ENCODE measurements around the gene LOXL1.
A peak's percentile ranks its signal among the peaks of the same experiment; 100 is the strongest.
"Not testable (repeated sequence)": the region's sequence is repeated elsewhere in the genome, so short reads cannot be mapped to it uniquely, and the experiment has no call there.

LOXL1 gene

GRCh38 chr15:73952913-73953750 lies 26.9 kb downstream of the LOXL1 start:
- Mint-ChIP-seq H3K4me3 (no peak overlapping the region), H3K27me3 (peaks cover 26% of the 10 kb centered on the region), H3K36me3 (ENCODE audit: low read depth) (no peaks in the 10 kb centered on the region), H3K9me3 (no peaks in the 10 kb centered on the region), H3K27ac (no peak overlapping the region), H3K4me1 (ENCODE audit: low read depth) (peaks cover 25% of the 10 kb centered on the region)
- intact Hi-C loops (cut with micrococcal nuclease), result no loop called here

GRCh38 chr15:73954188-73955145 lies 28.2 kb downstream of the LOXL1 start:
- H3K4me1 Mint-ChIP-seq (ENCODE audit: low read depth), result peaks cover 25% of the 10 kb centered on the region
- H3K9me3 Mint-ChIP-seq, result no peaks in the 10 kb centered on the region
- peaks cover 31% of the 10 kb centered on the region for H3K27me3 Mint-ChIP-seq
- H3K27ac Mint-ChIP-seq, result no peak overlapping the region
- H3K36me3 Mint-ChIP-seq (ENCODE audit: low read depth), result no peaks in the 10 kb centered on the region
- no peak overlapping the region for H3K4me3 Mint-ChIP-seq
- intact Hi-C loops (cut with micrococcal nuclease), result no loop called here

- peak overlapping the region; percentile 14 for H3K27ac Mint-ChIP-seq
- H3K4me1 Mint-ChIP-seq (ENCODE audit: low read depth), result peaks cover 25% of the 10 kb centered on the region
- intact Hi-C loops (cut with micrococcal nuclease), result no loop called here
- H3K4me3 Mint-ChIP-seq, result no peak overlapping the region
- H3K9me3 Mint-ChIP-seq, result no peaks in the 10 kb centered on the region
- H3K27me3 Mint-ChIP-seq, result peaks cover 35% of the 10 kb centered on the region
- H3K36me3 Mint-ChIP-seq (ENCODE audit: low read depth), result no peaks in the 10 kb centered on the region
Observed at GRCh38 chr15:73955326-73955725, 29.1 kb downstream of the LOXL1 start.

GRCh38 chr15:73955861-73956742 lies 29.8 kb downstream of the LOXL1 start:
- Mint-ChIP-seq H3K27ac (peak overlapping the region; percentile 14), H3K9me3 (no peaks in the 10 kb centered on the region), H3K4me1 (ENCODE audit: low read depth) (peaks cover 20% of the 10 kb centered on the region), H3K27me3 (peaks cover 35% of the 10 kb centered on the region), H3K36me3 (ENCODE audit: low read depth) (no peaks in the 10 kb centered on the region), H3K4me3 (no peak overlapping the region)
- intact Hi-C loops (cut with micrococcal nuclease), result no loop called here

- intact Hi-C loops (cut with micrococcal nuclease), result no loop called here
- H3K27ac Mint-ChIP-seq, result peak overlapping the region; percentile 7
- H3K27me3 Mint-ChIP-seq, result peaks cover 35% of the 10 kb centered on the region
Observed at GRCh38 chr15:73956743-73957135, 30.5 kb downstream of the LOXL1 start.

GRCh38 chr15:73957276-73957675 lies 31.0 kb downstream of the LOXL1 start:
- peaks cover 16% of the 10 kb centered on the region for H3K4me1 Mint-ChIP-seq (ENCODE audit: low read depth)
- peaks cover 34% of the 10 kb centered on the region for H3K27me3 Mint-ChIP-seq
- no peak overlapping the region for H3K4me3 Mint-ChIP-seq
- peak overlapping the region; percentile 7 for H3K27ac Mint-ChIP-seq
- intact Hi-C loops (cut with micrococcal nuclease), result no loop called here
- H3K36me3 Mint-ChIP-seq (ENCODE audit: low read depth), result no peaks in the 10 kb centered on the region
- H3K9me3 Mint-ChIP-seq, result no peaks in the 10 kb centered on the region

More at GRCh38 chr15:73956743-73957135, 30.5 kb downstream of the LOXL1 start:
- Mint-ChIP-seq H3K9me3 (no peaks in the 10 kb centered on the region), H3K4me3 (no peak overlapping the region), H3K4me1 (ENCODE audit: low read depth) (peaks cover 16% of the 10 kb centered on the region), H3K36me3 (ENCODE audit: low read depth) (no peaks in the 10 kb centered on the region)

- Mint-ChIP-seq H3K27me3 (peaks cover 32% of the 10 kb centered on the region), H3K9me3 (no peaks in the 10 kb centered on the region), H3K36me3 (ENCODE audit: low read depth) (no peaks in the 10 kb centered on the region), H3K4me3 (no peak overlapping the region), H3K27ac (no peak overlapping the region), H3K4me1 (ENCODE audit: low read depth) (peaks cover 16% of the 10 kb centered on the region)
- intact Hi-C loops (cut with micrococcal nuclease), result no loop called here
Observed at GRCh38 chr15:73957785-73958184, 31.5 kb downstream of the LOXL1 start.

- H3K4me1 Mint-ChIP-seq (ENCODE audit: low read depth), result peaks cover 16% of the 10 kb centered on the region
- no peaks in the 10 kb centered on the region for H3K36me3 Mint-ChIP-seq (ENCODE audit: low read depth)
- H3K9me3 Mint-ChIP-seq, result no peaks in the 10 kb centered on the region
Observed at GRCh38 chr15:73959012-73959581, 32.8 kb downstream of the LOXL1 start.

GRCh38 chr15:73959801-73960200 lies 33.5 kb downstream of the LOXL1 start:
- Mint-ChIP-seq H3K27me3 (peaks cover 31% of the 10 kb centered on the region), H3K4me3 (no peak overlapping the region), H3K9me3 (no peaks in the 10 kb centered on the region), H3K4me1 (ENCODE audit: low read depth) (peaks cover 18% of the 10 kb centered on the region), H3K27ac (no peak overlapping the region), H3K36me3 (ENCODE audit: low read depth) (no peaks in the 10 kb centered on the region)
- intact Hi-C loops (cut with micrococcal nuclease), result no loop called here

More at GRCh38 chr15:73959012-73959581, 32.8 kb downstream of the LOXL1 start:
- intact Hi-C loops (cut with micrococcal nuclease), result no loop called here
- H3K27ac Mint-ChIP-seq, result no peak overlapping the region
- peaks cover 30% of the 10 kb centered on the region for H3K27me3 Mint-ChIP-seq
- H3K4me3 Mint-ChIP-seq, result no peak overlapping the region

- H3K9me3 Mint-ChIP-seq; H3K4me3 Mint-ChIP-seq; intact Hi-C loops (cut with micrococcal nuclease); H3K27ac Mint-ChIP-seq; H3K36me3 Mint-ChIP-seq (ENCODE audit: low read depth): not testable (repeated sequence)
- Mint-ChIP-seq H3K4me1 (ENCODE audit: low read depth) (peaks cover 25% of the 10 kb centered on the region), H3K27me3 (peaks cover 30% of the 10 kb centered on the region)
Observed at GRCh38 chr15:73960472-73961070, 34.3 kb downstream of the LOXL1 start.

- Mint-ChIP-seq H3K9me3 (no peaks in the 10 kb centered on the region), H3K4me1 (ENCODE audit: low read depth) (peaks cover 18% of the 10 kb centered on the region), H3K36me3 (ENCODE audit: low read depth) (no peaks in the 10 kb centered on the region), H3K27ac (no peak overlapping the region), H3K4me3 (no peak overlapping the region), H3K27me3 (peaks cover 18% of the 10 kb centered on the region)
- intact Hi-C loops (cut with micrococcal nuclease), result no loop called here
Observed at GRCh38 chr15:73962433-73962832, 36.2 kb downstream of the LOXL1 start.

GRCh38 chr15:73964736-73965093 lies 38.5 kb downstream of the LOXL1 start:
- no peaks in the 10 kb centered on the region for H3K9me3 Mint-ChIP-seq
- no peaks in the 10 kb centered on the region for H3K36me3 Mint-ChIP-seq (ENCODE audit: low read depth)
- peaks cover 4% of the 10 kb centered on the region for H3K27me3 Mint-ChIP-seq
- H3K4me1 Mint-ChIP-seq (ENCODE audit: low read depth), result peaks cover 15% of the 10 kb centered on the region
- peak overlapping the region; percentile 34 for H3K4me3 Mint-ChIP-seq
- H3K27ac Mint-ChIP-seq, result peak overlapping the region; percentile 24
- intact Hi-C loops (cut with micrococcal nuclease), result loop anchor here (1.0 to 2.0 kb wide), 2 partner anchors 13 to 68 kb away; no protein-coding TSS in a partner anchor

Measured in dendritic cell treated with granulocyte-macrophage colony-stimulating factor and Interleukin-4, amounts not matched to agents 40 ng/mL and 50 ng/mL, for 4 days (primary cell).